Measurements from ENCODE around the gene TFF1. TPM values are rescaled to one million over a fixed set of nuclear protein-coding genes. Genes with fewer than 3 reads are reported as not detected.
A peak's percentile ranks its signal among the peaks of the same experiment; 100 is the strongest.

Gene TFF1
- polyA plus RNA-seq, 6 donors from 2014 or later, result not detected

DNA sequence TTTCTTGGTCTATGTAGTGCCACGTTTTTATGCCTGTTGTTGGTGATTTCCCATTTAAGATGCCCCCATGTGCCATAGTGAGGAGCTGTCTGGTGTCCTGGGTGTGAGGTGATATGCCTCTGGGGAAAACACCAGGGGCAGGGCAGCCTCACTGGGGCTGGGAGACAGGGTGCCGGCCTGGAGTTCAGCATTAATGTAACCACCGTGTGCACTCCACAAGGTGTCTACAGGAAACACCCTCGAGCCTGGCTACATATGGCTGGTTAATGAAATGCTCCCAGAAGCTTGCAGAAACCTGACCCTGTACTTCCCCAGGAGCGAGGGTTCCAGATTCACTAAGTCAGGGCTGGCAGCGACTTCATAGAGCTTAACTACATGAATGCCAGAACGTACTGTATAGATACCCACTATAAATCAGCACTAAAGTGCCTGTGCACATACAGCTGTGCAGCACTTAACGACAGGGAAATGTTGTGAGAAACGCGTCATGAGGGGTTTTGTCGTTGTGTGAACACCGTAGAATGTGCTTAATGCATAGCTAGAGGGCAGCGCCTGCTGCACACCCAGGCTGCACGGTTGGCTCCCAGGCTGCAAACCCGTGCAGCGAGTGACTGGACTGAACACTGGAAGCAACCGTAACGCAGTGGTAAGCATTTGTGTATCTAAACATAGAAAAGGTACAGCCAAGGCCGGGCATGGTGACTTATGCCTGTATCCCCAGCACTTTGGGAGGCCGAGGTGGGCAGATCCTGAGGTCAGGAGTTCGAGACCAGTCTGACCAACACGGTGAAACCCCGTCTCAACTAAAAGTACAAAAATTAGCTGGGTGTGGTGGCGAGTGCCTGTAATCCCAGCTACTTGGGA lies 25.9 kb downstream of the TFF1 start:
- Mint-ChIP-seq H3K4me1 (peaks cover 6 to 9% (median 8%) of the 10 kb centered on the region in 3 donors), H3K9me3 (peaks cover 0 to 3% (median 0%) of the 10 kb centered on the region in 7 donors), H3K27me3 (peaks cover 0 to 18% (median 15%) of the 10 kb centered on the region in 3 donors), H3K4me3 (no peak overlapping the region), H3K27ac (no peak overlapping the region), H3K36me3 (no peaks in the 10 kb centered on the region)
- DNase-seq (no peak), ATAC-seq (ENCODE audit: low read depth in 2 of 2) (no peak)

DNA sequence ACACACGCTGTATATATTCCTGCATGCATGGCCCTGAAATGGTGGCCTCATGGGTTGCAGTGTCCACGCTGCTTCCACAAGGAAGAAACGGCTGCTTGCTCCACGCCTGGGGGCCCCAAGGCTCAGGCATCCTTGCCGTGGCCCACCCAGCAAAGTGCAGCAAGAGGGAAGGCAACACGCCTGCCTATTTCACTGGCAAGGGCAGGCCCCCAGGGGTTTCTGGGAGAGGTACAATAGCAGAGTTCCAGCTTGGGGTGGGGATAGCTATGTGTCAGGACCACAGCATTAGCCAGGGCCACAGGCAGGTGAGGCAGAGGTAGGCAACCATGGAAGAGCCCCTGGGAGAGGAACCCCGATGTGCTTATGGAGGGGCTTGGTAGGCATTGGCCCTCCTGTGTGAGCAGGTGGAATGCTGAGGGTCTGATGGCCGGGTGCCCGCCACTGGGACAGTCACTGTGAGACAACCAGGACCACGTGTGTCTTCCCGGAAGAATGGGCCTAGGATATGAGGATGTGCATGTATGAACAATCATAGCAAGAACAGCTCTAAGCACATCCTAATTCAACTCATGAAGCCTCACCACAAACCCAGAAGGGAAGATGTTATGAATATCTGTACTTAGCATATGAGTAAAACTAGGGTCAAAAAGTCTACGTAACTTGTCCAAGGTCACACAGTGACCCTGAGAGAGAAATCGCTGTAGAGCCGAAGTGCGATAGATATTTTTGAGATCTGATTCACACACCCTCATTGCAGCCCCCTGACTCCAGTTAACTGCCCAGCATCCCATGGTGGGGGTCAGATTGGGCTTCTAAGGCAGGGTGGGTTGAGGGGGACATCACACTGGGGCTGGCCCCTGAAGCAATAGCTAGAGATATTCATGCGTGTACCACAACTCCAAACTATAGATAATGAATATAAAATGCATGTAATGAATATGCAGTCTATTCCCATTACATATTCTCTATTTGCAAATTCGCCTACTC lies 27.3 kb downstream of the TFF1 start:
- Mint-ChIP-seq H3K4me3 (peak overlapping the region in 1 of 8 donors; percentile 21), H3K36me3 (no peaks in the 10 kb centered on the region), H3K9me3 (peaks cover 0 to 3% (median 0%) of the 10 kb centered on the region in 7 donors), H3K4me1 (peaks cover 6 to 9% (median 8%) of the 10 kb centered on the region in 3 donors), H3K27ac (peak overlapping the region in 1 of 6 donors; percentile 42), H3K27me3 (peaks cover 5 to 22% (median 19%) of the 10 kb centered on the region in 3 donors)
- ATAC-seq (ENCODE audit: low read depth in 2 of 2) (no peak), DNase-seq (no peak)

DNA sequence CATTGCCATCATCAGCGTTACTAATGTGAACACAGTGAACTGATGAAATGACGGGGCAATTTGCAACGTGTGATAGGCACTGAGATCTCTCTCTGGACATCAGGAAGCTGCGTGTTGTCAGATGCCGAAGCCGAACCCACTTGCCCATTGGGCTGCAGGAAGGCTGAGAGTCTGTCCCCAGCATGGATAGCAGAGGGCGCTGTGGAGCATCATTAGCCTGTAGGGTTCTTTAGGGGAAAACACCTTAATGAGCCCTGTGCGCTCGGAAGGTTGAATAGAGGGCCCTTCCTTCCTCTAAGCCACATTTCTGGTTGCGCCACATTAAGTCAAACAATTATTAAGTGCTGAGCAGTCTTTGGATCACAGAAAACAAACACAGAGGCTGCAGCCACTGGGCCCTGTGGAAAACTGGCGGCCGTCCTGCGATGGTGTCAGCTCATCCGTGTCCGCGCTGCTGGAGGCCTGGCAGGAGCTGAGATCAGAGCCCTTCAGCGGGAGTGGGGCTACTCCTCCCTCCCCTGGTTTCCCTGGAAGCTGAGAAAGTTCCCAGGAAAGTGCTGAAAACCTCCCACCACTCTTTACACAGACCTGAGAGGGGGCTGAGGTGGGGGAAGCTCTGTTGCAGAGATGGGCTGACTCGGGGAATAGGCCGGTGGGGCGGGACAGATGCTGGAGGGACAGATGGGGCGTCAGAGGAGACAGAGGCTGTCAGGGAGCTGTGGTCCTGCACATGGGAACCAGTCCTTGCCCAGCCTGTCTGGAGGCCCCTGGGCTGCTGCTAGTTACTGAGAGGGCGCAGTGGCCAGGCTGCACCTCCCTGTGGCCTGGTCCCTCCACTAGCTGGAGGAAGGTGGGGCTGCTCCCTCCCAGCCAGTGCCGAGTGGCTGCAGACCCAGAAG lies 28.3 kb downstream of the TFF1 start:
- H3K27ac Mint-ChIP-seq, result peak overlapping the region in 3 of 6 donors; percentile 47 to 76 (median 56)

DNA sequence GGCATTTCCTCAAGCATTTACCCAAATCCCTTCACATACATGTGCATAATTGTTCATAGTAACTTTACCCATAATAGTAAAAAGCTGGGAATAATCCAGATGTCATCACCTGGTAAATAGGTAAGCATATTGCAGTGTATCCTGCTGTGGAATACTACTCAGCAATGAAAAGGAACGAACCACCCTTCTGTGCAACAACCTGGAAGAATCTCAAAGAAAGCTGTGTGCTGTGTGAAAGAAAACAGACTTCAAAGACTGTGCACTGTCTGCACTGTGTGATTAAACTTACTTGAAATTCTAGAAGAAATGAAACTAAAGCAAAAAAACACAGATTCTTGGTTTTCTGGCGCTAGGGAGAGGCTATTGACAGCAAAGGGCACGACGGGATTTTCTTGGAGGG lies 29.1 kb downstream of the TFF1 start:
- Mint-ChIP-seq H3K4me3 (no peak overlapping the region), H3K9me3 (peaks cover 0 to 6% (median 4%) of the 10 kb centered on the region in 7 donors), H3K27ac (no peak overlapping the region), H3K36me3 (peaks cover 0 to 6% of the 10 kb centered on the region in 2 donors), H3K4me1 (peaks cover 6 to 9% (median 8%) of the 10 kb centered on the region in 3 donors), H3K27me3 (peaks cover 9 to 31% (median 28%) of the 10 kb centered on the region in 3 donors)
- DNase-seq (no peak), ATAC-seq (ENCODE audit: low read depth in 2 of 2) (no peak)

More for the DNA sequence above, 28.3 kb downstream of the TFF1 start:
- peak; percentile 98 to 99 for ATAC-seq (ENCODE audit: low read depth in 2 of 2)
- Mint-ChIP-seq H3K4me1 (peaks cover 6 to 9% (median 8%) of the 10 kb centered on the region in 3 donors), H3K27me3 (peaks cover 5 to 25% (median 22%) of the 10 kb centered on the region in 3 donors), H3K9me3 (peaks cover 0 to 3% (median 0%) of the 10 kb centered on the region in 7 donors), H3K4me3 (no peak overlapping the region), H3K36me3 (no peaks in the 10 kb centered on the region)
- DNase-seq, result peak; percentile 66

DNA sequence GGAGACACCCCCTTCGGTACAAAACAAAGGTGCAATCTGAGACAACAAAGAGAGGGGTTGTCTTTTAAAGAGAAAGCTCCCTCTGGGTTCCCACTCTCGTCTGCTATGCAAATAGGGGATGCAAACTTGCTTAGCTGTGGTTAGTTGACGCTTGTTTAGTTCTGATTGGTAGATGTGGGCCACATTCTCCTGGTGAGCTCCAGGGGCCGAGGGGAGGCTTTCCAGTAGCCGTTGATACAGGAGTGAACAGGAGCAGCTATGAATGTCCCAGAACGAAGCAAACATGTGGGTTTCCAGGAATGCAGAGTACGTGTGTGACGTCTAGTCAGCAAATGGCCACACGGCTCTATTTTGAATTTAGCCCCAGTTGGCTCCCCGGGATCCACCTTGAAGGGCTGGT lies 30.3 kb downstream of the TFF1 start:
- DNase-seq, result no peak
- Mint-ChIP-seq H3K27ac (peak overlapping the region in 1 of 6 donors; percentile 38), H3K27me3 (peaks cover 22 to 42% (median 38%) of the 10 kb centered on the region in 3 donors), H3K9me3 (peaks cover 3 to 18% (median 15%) of the 10 kb centered on the region in 7 donors), H3K4me1 (peaks cover 6 to 9% (median 8%) of the 10 kb centered on the region in 3 donors), H3K36me3 (peaks cover 9 to 18% of the 10 kb centered on the region in 2 donors), H3K4me3 (no peak overlapping the region)
- ATAC-seq (ENCODE audit: low read depth in 2 of 2), result no peak

DNA sequence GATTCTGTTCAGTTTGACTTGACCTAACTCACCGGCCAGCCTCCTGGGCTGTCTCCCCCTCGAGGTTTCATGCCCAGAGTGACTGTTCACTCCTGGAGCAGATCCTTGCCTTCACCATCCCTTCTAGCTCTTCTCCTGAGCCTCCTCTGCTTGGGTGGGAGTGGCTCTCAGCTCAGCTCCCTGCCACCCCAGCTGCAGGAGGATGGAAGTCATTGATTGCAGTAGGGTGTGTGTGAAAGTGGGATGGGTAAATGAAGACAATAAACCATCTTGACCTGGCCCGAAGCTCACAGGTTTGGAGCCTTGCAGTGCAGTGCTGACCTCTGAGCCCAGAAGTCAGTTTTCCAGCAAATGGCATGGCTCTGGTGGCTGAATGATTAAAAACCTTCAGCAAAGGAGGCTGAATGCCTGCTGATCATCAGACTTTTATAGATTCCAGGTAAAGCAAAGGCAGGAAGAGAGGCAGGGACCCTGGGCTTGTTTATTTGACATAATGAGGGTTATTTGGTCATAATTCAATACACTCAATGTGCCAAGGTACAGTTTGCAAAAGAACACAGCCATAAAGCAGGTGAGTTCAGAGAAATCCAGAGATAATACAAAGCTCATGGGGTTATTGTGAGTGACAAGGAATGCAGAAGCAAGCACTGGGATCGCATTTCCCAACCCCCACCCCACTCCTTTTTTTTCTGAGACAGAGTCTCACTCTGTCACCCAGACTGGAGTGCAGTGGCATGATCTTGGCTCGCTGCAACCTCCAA lies 33.6 kb downstream of the TFF1 start:
- H3K4me3 Mint-ChIP-seq, result no peak overlapping the region
- ATAC-seq (ENCODE audit: low read depth in 2 of 2) (no peak), DNase-seq (no peak)
- peaks cover 8 to 24% (median 16%) of the 10 kb centered on the region in 7 donors for H3K9me3 Mint-ChIP-seq
- no peak overlapping the region for H3K27ac Mint-ChIP-seq
- H3K36me3 Mint-ChIP-seq, result peaks cover 9 to 26% of the 10 kb centered on the region in 2 donors
- H3K4me1 Mint-ChIP-seq, result peaks cover 3 to 4% (median 3%) of the 10 kb centered on the region in 3 donors
- H3K27me3 Mint-ChIP-seq, result peaks cover 29 to 45% (median 43%) of the 10 kb centered on the region in 3 donors

DNA sequence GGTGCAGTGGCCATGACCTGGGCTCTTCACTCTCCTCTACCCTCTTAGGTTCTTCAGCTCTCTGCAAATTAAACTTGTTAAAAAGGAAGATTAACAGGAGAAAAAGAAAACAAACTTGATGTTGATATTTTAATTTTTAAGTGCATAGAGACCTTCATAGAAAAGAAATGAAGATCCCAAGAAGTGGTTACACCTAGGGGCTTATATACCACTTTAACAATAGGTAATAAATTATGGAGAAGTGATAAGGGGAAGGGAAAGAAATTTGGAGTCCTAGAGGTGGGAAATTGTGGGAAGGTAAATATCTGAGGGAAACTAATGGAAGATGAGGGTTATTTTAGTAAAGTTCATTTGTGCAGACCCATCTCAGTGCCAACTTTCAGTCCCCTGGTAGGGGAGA lies 34.7 kb downstream of the TFF1 start:
- DNase-seq (no peak), ATAC-seq (ENCODE audit: low read depth in 2 of 2) (no peak)
- H3K9me3 Mint-ChIP-seq, result peaks cover 8 to 24% (median 16%) of the 10 kb centered on the region in 7 donors
- peaks cover 29 to 37% (median 37%) of the 10 kb centered on the region in 3 donors for H3K27me3 Mint-ChIP-seq
- peaks cover 9 to 26% of the 10 kb centered on the region in 2 donors for H3K36me3 Mint-ChIP-seq
- peak overlapping the region in 1 of 6 donors; percentile 7 for H3K27ac Mint-ChIP-seq
- no peak overlapping the region for H3K4me3 Mint-ChIP-seq
- no peaks in the 10 kb centered on the region for H3K4me1 Mint-ChIP-seq

DNA sequence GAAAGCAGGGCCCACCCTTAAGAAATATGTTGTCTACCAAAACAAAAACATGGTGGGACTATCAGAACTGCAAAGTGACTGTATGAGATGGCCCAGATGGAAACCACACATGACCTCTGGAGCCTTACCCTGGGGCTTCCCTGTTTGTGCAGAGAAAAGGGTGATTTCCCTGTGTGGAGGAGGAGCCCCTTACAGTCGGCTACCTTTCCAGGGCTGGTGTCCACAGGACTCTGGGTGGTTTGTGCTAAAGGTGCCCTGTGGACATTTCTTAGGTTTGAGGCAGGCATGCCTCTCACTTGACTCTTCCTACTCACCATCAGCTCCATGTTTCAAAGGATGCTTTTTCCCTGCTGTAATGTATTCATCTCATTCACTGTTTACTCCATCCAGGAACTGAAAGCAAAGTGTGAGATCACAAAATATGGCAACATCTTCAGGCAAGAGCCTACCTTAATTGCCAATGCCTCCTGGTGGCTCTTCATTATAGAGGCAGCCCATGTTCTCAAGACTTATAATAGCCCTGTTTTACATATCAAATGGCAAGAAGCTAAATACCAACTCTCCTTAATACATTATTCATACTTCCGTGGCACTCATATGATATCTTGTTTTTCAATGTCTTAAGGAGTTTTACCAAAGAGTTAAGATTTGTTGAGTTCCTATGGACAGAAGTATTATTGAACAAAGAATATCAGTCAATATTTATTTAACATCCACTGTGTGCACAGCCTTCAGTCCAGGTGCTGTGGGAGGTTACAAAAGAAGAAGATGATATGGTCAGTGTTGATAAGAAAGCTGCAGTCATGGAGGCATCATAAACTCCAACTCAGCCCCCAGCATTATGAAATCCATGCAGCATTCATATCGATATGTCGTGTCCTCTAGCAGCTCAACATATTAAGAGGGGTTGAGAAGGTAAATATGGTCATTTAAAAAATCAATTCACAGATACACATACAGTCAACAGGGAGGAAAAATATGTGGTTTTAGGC lies 35.7 kb downstream of the TFF1 start:
- no peaks in the 10 kb centered on the region for H3K4me1 Mint-ChIP-seq
- H3K36me3 Mint-ChIP-seq, result peaks cover 9 to 26% of the 10 kb centered on the region in 2 donors
- ATAC-seq (ENCODE audit: low read depth in 2 of 2) (no peak), DNase-seq (no peak)
- peaks cover 8 to 24% (median 16%) of the 10 kb centered on the region in 7 donors for H3K9me3 Mint-ChIP-seq
- no peak overlapping the region for H3K4me3 Mint-ChIP-seq
- peaks cover 29 to 42% (median 39%) of the 10 kb centered on the region in 3 donors for H3K27me3 Mint-ChIP-seq
- no peak overlapping the region for H3K27ac Mint-ChIP-seq

DNA sequence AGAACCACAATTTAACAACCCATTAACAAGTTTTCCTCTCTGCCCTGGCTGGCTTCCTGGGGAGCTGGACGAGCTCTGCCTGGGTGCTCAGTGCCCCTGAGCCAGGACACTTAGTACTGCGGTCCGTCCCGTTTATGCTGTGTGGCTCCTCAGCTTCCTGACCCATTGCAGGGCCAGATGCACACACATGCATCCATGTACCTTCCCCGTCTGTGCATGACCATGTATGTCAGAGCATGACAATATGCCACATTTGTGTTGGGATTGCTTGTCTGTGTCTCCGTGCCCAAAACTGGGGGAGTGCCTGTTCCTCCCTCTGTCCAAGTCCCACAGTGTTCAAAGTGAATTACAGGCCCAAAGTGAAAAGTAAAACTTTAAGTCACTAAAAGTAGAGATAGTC lies 41.4 kb downstream of the TFF1 start:
- H3K27ac Mint-ChIP-seq, result no peak overlapping the region
- H3K4me3 Mint-ChIP-seq, result no peak overlapping the region
- DNase-seq (no peak), ATAC-seq (ENCODE audit: low read depth in 2 of 2) (no peak)
- no peaks in the 10 kb centered on the region for H3K36me3 Mint-ChIP-seq
- H3K9me3 Mint-ChIP-seq, result peaks cover 0 to 5% (median 0%) of the 10 kb centered on the region in 7 donors
- H3K4me1 Mint-ChIP-seq, result peaks cover 0 to 4% (median 2%) of the 10 kb centered on the region in 3 donors
- peaks cover 10 to 60% (median 38%) of the 10 kb centered on the region in 3 donors for H3K27me3 Mint-ChIP-seq

DNA sequence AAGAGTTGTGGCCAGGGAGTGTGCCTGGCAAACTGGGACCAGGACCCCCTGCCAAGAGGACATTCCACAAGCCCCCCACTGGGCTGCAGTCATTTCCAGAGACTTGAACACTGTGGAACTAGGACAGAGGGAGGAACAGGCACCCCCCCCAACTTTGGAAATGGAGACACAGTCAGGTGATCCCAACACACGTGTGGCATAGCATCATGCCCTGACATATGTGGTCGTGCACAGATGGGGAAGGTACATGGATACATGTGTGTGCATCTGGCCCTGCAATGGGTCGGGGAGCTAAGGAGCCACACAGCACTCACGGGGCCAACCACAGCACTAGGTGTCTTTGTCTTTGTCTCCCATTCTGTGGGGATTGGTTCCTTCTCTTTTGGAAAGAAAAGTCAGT lies 44.5 kb downstream of the TFF1 start:
- Mint-ChIP-seq H3K27me3 (peaks cover 5 to 60% (median 38%) of the 10 kb centered on the region in 3 donors), H3K36me3 (no peaks in the 10 kb centered on the region), H3K4me3 (no peak overlapping the region), H3K9me3 (peaks cover 0 to 5% (median 0%) of the 10 kb centered on the region in 7 donors), H3K4me1 (peaks cover 15 to 23% (median 16%) of the 10 kb centered on the region in 3 donors), H3K27ac (peak overlapping the region in 1 of 6 donors; percentile 42)
- no peak for ATAC-seq (ENCODE audit: low read depth in 2 of 2)
- DNase-seq, result no peak

DNA sequence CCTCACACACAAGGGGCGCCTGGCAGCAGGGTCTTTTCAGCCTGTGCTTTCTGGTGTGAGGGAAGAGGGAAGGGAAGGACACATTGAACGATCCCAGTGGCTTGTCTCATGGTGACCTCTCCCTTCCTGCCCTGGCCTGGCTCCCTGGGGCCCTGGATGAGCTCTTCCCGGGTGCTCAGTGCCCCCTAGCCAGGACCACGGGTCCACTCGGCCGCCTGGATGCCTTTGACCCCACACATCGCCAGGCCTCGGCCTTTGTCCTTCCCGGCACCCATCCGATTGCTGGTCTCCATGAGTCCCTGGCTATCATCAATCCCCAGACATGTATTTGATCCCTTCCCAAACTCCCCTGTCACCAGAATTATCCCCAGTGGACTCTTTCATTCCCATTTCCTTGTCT lies 45.1 kb downstream of the TFF1 start:
- Mint-ChIP-seq H3K36me3 (no peaks in the 10 kb centered on the region), H3K4me3 (no peak overlapping the region), H3K9me3 (peaks cover 0 to 5% (median 0%) of the 10 kb centered on the region in 7 donors), H3K4me1 (peaks cover 15 to 23% (median 16%) of the 10 kb centered on the region in 3 donors), H3K27ac (no peak overlapping the region), H3K27me3 (peaks cover 5 to 55% (median 38%) of the 10 kb centered on the region in 3 donors)
- no peak for ATAC-seq (ENCODE audit: low read depth in 2 of 2)
- DNase-seq, result no peak
